ENCODE measurements around the gene TMEM229B.

TMEM229B gene

GRCh38 chr14:67487937-67488893 is at the start of gene TMEM229B:
TMEM229B (minus strand) TSS chr14:67488721; CDS start chr14:67473923, 14,798 bp downstream.
- DNase-seq (ENCODE audit: low spot score): no peak

GRCh38 chr14:67537736-67538135 is 49.2 kb upstream of the TMEM229B start:
- no peak for DNase-seq (ENCODE audit: low spot score)

GRCh38 chr14:67536087-67536486 is 47.6 kb upstream of the TMEM229B start:
- no peak for DNase-seq (ENCODE audit: low spot score)

- no peak for DNase-seq (ENCODE audit: low spot score)
Measured at GRCh38 chr14:67533754-67534085, 45.2 kb upstream of the TMEM229B start.

GRCh38 chr14:67532998-67533753 is 44.7 kb upstream of the TMEM229B start, which contains the start of gene PLEKHH1:
PLEKHH1 (plus strand) TSS chr14:67533290; CDS start chr14:67541868, 8,578 bp downstream.
- peak; percentile 86 for DNase-seq (ENCODE audit: low spot score)

- DNase-seq (ENCODE audit: low spot score): no peak
Measured at GRCh38 chr14:67532606-67532997, 44.1 kb upstream of the TMEM229B start.

GRCh38 chr14:67529947-67530935 is 41.7 kb upstream of the TMEM229B start:
- DNase-seq (ENCODE audit: low spot score): no peak

GRCh38 chr14:67528276-67528675 is 39.8 kb upstream of the TMEM229B start:
- no peak for DNase-seq (ENCODE audit: low spot score)

- no peak for DNase-seq (ENCODE audit: low spot score)
Measured at GRCh38 chr14:67527756-67528155, 39.2 kb upstream of the TMEM229B start.

GRCh38 chr14:67526676-67527459 is 38.3 kb upstream of the TMEM229B start:
- peak; percentile 73 for DNase-seq (ENCODE audit: low spot score)

GRCh38 chr14:67526181-67526580 is 37.7 kb upstream of the TMEM229B start:
- DNase-seq (ENCODE audit: low spot score): no peak

GRCh38 chr14:67525389-67525788 is 36.9 kb upstream of the TMEM229B start:
- DNase-seq (ENCODE audit: low spot score): no peak

GRCh38 chr14:67524634-67524963 is 36.1 kb upstream of the TMEM229B start:
- DNase-seq (ENCODE audit: low spot score): no peak

- no peak for DNase-seq (ENCODE audit: low spot score)
Measured at GRCh38 chr14:67523764-67524633, 35.5 kb upstream of the TMEM229B start.

- DNase-seq (ENCODE audit: low spot score): no peak
Measured at GRCh38 chr14:67522270-67522669, 33.7 kb upstream of the TMEM229B start.

GRCh38 chr14:67520482-67520881 is 32.0 kb upstream of the TMEM229B start:
- DNase-seq (ENCODE audit: low spot score): no peak

GRCh38 chr14:67519406-67519805 is 30.9 kb upstream of the TMEM229B start:
- no peak for DNase-seq (ENCODE audit: low spot score)

- peak; percentile 62 for DNase-seq (ENCODE audit: low spot score)
Measured at GRCh38 chr14:67517083-67517482, 28.6 kb upstream of the TMEM229B start.

- no peak for DNase-seq (ENCODE audit: low spot score)
Measured at GRCh38 chr14:67516676-67517075, 28.2 kb upstream of the TMEM229B start.
